HEK293 (cell line): ENCODE results near the gene KLC1.

ENCODE experiments used
- SALL2 ChIP-seq: fragments of 450-650 bp; formaldehyde crosslinking; IDR thresholded peaks from 2 replicates; pipeline ENCODE4 v1.5.0; 2017; ENCODE audit warnings: missing biosample characterization, mild to moderate bottlenecking, missing genetic modification characterization, borderline replicate concordance
- SP2 ChIP-seq: fragments of 450-650 bp; formaldehyde crosslinking; IDR thresholded peaks from 2 replicates; pipeline ENCODE4 v1.5.1; 2016; ENCODE audit warnings: missing biosample characterization, missing genetic modification characterization
- YY2 ChIP-seq: fragments of 450-650 bp; formaldehyde crosslinking; IDR thresholded peaks from 2 replicates; pipeline ENCODE4 v1.5.1; 2016; ENCODE audit warnings: missing biosample characterization, missing genetic modification characterization
- ZBTB17 ChIP-seq: fragments of 450-650 bp; formaldehyde crosslinking; IDR thresholded peaks from 2 replicates; pipeline ENCODE4 v1.5.1; 2016; ENCODE audit warnings: missing biosample characterization, missing genetic modification characterization
- ZBTB20 ChIP-seq: fragments of 450-650 bp; formaldehyde crosslinking; IDR thresholded peaks from 2 replicates; pipeline ENCODE4 v1.5.1; 2016; ENCODE audit warnings: missing biosample characterization, missing genetic modification characterization
- ZBTB21 ChIP-seq: fragments of 450-650 bp; formaldehyde crosslinking; IDR thresholded peaks from 2 replicates; pipeline ENCODE4 v1.5.1; 2017; ENCODE audit warnings: missing biosample characterization, missing genetic modification characterization
- ZBTB49 ChIP-seq: fragments of 450-650 bp; formaldehyde crosslinking; IDR thresholded peaks from 2 replicates; pipeline ENCODE4 v1.5.1; 2016; ENCODE audit warnings: missing biosample characterization, missing genetic modification characterization, low read depth
- ZBTB8A ChIP-seq: fragments of 450-650 bp; formaldehyde crosslinking; IDR thresholded peaks from 2 replicates; pipeline ENCODE4 v1.5.1; 2016; ENCODE audit warnings: missing biosample characterization, missing genetic modification characterization
- ZEB2 ChIP-seq: fragments of 450-650 bp; formaldehyde crosslinking; IDR thresholded peaks from 2 replicates; pipeline ENCODE4 v1.5.1; 2016; ENCODE audit warnings: missing biosample characterization, missing genetic modification characterization
- ZFHX2 ChIP-seq: fragments of 450-650 bp; formaldehyde crosslinking; conservative IDR thresholded peaks from 2 replicates; pipeline ENCODE4 v1.5.1; 2016; ENCODE audit warnings: missing biosample characterization, missing genetic modification characterization
- ZNF140 ChIP-seq: fragments of 450-650 bp; formaldehyde crosslinking; IDR thresholded peaks from 2 replicates; pipeline ENCODE4 v1.5.1; 2016; ENCODE audit warnings: missing biosample characterization, missing genetic modification characterization
- ZNF211 ChIP-seq: fragments of 450-650 bp; formaldehyde crosslinking; IDR thresholded peaks from 2 replicates; pipeline ENCODE4 v1.5.1; 2016; ENCODE audit warnings: low read depth, missing biosample characterization, missing genetic modification characterization
- ZNF221 ChIP-seq: fragments of 450-650 bp; formaldehyde crosslinking; IDR thresholded peaks from 2 replicates; pipeline ENCODE4 v1.5.1; 2017; ENCODE audit warnings: missing biosample characterization, missing genetic modification characterization, borderline replicate concordance
- ZNF24 ChIP-seq: fragments of 450-650 bp; formaldehyde crosslinking; IDR thresholded peaks from 2 replicates; pipeline ENCODE4 v1.5.1; 2016; ENCODE audit warnings: missing biosample characterization, missing genetic modification characterization
- ZNF248 ChIP-seq: fragments of 450-650 bp; formaldehyde crosslinking; IDR thresholded peaks from 2 replicates; pipeline ENCODE4 v1.5.1; 2017; ENCODE audit warnings: missing biosample characterization, missing genetic modification characterization
- ZNF26 ChIP-seq: fragments of 450-650 bp; formaldehyde crosslinking; IDR thresholded peaks from 2 replicates; pipeline ENCODE4 v1.5.1; 2016; ENCODE audit warnings: missing biosample characterization, missing genetic modification characterization
- ZNF404 ChIP-seq: fragments of 450-650 bp; formaldehyde crosslinking; IDR thresholded peaks from 2 replicates; pipeline ENCODE4 v1.5.1; 2017; ENCODE audit warnings: missing biosample characterization, missing genetic modification characterization
- ZNF423 ChIP-seq: fragments of 450-650 bp; formaldehyde crosslinking; IDR thresholded peaks from 2 replicates; pipeline ENCODE4 v1.5.1; 2016; ENCODE audit warnings: missing biosample characterization, missing genetic modification characterization
- ZNF426 ChIP-seq: fragments of 450-650 bp; formaldehyde crosslinking; IDR thresholded peaks from 2 replicates; pipeline ENCODE4 v1.5.1; 2017; ENCODE audit warnings: missing biosample characterization, missing genetic modification characterization, mild to moderate bottlenecking, inconsistent platforms, moderate library complexity
- ZNF530 ChIP-seq: fragments of 450-650 bp; formaldehyde crosslinking; IDR thresholded peaks from 2 replicates; pipeline ENCODE4 v1.5.1; 2016; ENCODE audit warnings: low read depth, missing biosample characterization, missing genetic modification characterization
- ZNF558 ChIP-seq: fragments of 450-650 bp; formaldehyde crosslinking; IDR thresholded peaks from 2 replicates; pipeline ENCODE4 v1.5.1; 2016; ENCODE audit warnings: missing biosample characterization, missing genetic modification characterization
- ZNF600 ChIP-seq: fragments of 450-650 bp; formaldehyde crosslinking; IDR thresholded peaks from 2 replicates; pipeline ENCODE4 v1.5.1; 2016; ENCODE audit warnings: missing biosample characterization, missing genetic modification characterization
- ZNF624 ChIP-seq: fragments of 450-650 bp; formaldehyde crosslinking; IDR thresholded peaks from 2 replicates; pipeline ENCODE4 v1.5.1; 2017; ENCODE audit warnings: missing biosample characterization, missing genetic modification characterization
- ZNF639 ChIP-seq: fragments of 450-650 bp; formaldehyde crosslinking; IDR thresholded peaks from 2 replicates; pipeline ENCODE4 v1.5.1; 2016; ENCODE audit warnings: missing biosample characterization, missing genetic modification characterization
- ZNF658 ChIP-seq: fragments of 450-650 bp; formaldehyde crosslinking; IDR thresholded peaks from 2 replicates; pipeline ENCODE4; 2016; ENCODE audit warnings: missing biosample characterization, missing genetic modification characterization
- ZNF692 ChIP-seq: fragments of 450-650 bp; formaldehyde crosslinking; IDR thresholded peaks from 2 replicates; pipeline ENCODE4 v1.5.1; 2016; ENCODE audit warnings: missing biosample characterization, missing genetic modification characterization
- ZNF768 ChIP-seq: fragments of 450-650 bp; formaldehyde crosslinking; IDR thresholded peaks from 2 replicates; pipeline ENCODE4 v1.5.1; 2018; ENCODE audit warnings: missing biosample characterization, mild to moderate bottlenecking, missing genetic modification characterization
- ZNF830 ChIP-seq: fragments of 450-650 bp; IDR thresholded peaks from 2 replicates; pipeline ENCODE4 v1.5.0; 2018; ENCODE audit warnings: missing biosample characterization, missing genetic modification characterization, low read depth, mild to moderate bottlenecking, moderate library complexity
- ZSCAN5A ChIP-seq: fragments of 450-650 bp; formaldehyde crosslinking; IDR thresholded peaks from 2 replicates; pipeline ENCODE4 v1.5.1; 2016; ENCODE audit warnings: missing biosample characterization, missing genetic modification characterization

Gene KLC1

GRCh38 chr14:103628684-103629502 lies at the start of gene KLC1 (continued):
- TF ChIP-seq ZBTB17 (peak; percentile 91), ZNF404 (tag by site-specific recombination) (no peak), ZNF768 (tag by site-specific recombination) (no peak; the same call in 1 of the 2 replicates), ZNF24 (tag by site-specific recombination) (peak; percentile 79; the same call in 1 of the 2 replicates), ZNF624 (tag by site-specific recombination) (no peak), ZNF530 (no peak), ZEB2 (tag by site-specific recombination) (peak; percentile 92), ZFHX2 (tag by site-specific recombination) (peak; percentile 86), ZNF639 (tag by site-specific recombination) (peak; percentile 78), ZNF140 (tag by site-specific recombination) (no peak), ZNF426 (tag by site-specific recombination) (no peak), ZBTB49 (tag by site-specific recombination) (no peak), ZNF600 (tag by site-specific recombination) (no peak), ZNF423 (tag by site-specific recombination) (peak; percentile 62), ZNF221 (no peak), ZSCAN5A (tag by site-specific recombination) (peak; percentile 77; the same call in 1 of the 2 replicates), ZNF211 (tag by site-specific recombination) (no peak), ZBTB20 (peak; percentile 50; the same call in 1 of the 2 replicates), ZNF558 (no peak), YY2 (tag by site-specific recombination) (peak; percentile 73; the same call in 1 of the 2 replicates), SALL2 (tag by site-specific recombination) (peak; percentile 44; the same call in 1 of the 2 replicates), ZNF692 (tag by site-specific recombination) (peak; percentile 89), ZNF658 (tag by site-specific recombination) (no peak), ZBTB8A (tag by site-specific recombination) (peak; percentile 67), ZNF830 (no peak), ZBTB21 (tag by site-specific recombination) (peak; percentile 96), ZNF248 (no peak), ZNF26 (no peak), SP2 (peak; percentile 65)
